GM10266 (cell line): ENCODE measurements around the gene OXT.

ENCODE experiments used
- DNase-seq: peaks from one replicate; pipeline ENCODE4 v3.0.0; 2012; ENCODE audit errors: extremely low spot score
- CTCF ChIP-seq: IDR thresholded peaks from 2 replicates; pipeline ENCODE4 v1.5.1; 2012; ENCODE audit warnings: mild to moderate bottlenecking, low read depth; ENCODE audit not compliant: control insufficient read depth, insufficient read depth; ENCODE audit errors: missing control alignments

Gene OXT

DNA sequence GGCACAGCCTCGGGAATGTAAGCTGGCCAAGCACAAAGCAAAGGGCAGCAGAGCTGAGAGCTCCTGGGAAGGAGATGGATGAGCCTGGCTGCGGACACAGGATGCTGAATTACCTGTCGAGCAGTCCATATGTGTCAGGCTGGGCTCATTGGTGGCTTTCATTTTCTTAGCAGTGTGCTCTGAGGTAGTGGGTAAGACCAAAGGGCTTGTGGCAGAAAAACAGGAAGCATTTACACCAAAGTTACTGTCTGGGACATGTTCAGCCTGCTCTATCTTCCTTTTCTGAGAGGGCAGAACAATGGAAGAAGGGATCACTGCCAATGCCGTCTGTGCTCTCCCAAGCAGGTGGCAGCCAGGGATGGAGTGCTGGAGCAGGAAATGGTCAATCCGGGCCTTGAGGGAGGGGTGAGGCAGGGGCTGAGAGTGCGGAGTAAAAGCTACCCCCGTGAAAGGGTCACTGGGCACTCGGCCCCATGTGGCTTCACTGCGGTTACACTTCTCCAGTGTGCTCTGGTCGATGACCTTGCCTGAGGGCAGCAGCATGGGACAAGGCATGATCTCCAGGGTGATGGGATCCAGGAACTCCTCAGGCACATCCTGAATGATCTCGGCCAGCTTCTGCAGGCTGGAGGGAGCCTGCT, 50.0 kb downstream of the OXT start:
- DNase-seq: no peak
- TF ChIP-seq CTCF: no peak
